B cell (primary cell): ENCODE data around the gene EMP1.

Experiments used
- EZH2 ChIP-seq: IDR thresholded peaks from 2 replicates; pipeline ENCODE4 v1.6.1; 2012; ENCODE audit warnings: borderline replicate concordance, low read depth, mild to moderate bottlenecking, moderate library complexity, low read length; ENCODE audit not compliant: insufficient read depth, poor library complexity, severe bottlenecking
- TF ChIP-seq, protein P1 (sequence below): fragments of 200-600 bp; IDR thresholded peaks from one replicate; pipeline ENCODE4 v1.8.0; 2022; ENCODE audit warnings: antibody characterized with exemption, mild to moderate bottlenecking

DNA sequence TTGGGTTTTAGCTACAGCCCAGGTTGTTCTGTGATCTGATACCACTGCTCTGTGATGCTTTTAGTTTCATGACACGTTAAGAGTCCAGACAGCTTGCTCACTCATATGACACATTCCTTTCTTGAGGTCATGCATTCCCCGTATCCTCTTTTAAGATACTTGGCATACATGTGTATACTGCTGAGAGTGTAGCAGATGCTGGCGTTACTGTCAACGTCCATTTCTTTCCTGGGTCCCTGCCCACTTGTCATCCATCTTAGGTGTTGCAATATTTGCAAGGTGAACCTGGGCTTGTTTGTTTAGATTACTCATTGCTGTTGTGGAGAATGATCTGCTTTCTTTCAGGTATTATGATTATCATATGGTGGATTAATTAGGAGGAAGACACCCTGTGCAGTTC is 9.1 kb upstream of the EMP1 start:
- no peak for TF ChIP-seq EZH2
- TF ChIP-seq, protein P1, sequence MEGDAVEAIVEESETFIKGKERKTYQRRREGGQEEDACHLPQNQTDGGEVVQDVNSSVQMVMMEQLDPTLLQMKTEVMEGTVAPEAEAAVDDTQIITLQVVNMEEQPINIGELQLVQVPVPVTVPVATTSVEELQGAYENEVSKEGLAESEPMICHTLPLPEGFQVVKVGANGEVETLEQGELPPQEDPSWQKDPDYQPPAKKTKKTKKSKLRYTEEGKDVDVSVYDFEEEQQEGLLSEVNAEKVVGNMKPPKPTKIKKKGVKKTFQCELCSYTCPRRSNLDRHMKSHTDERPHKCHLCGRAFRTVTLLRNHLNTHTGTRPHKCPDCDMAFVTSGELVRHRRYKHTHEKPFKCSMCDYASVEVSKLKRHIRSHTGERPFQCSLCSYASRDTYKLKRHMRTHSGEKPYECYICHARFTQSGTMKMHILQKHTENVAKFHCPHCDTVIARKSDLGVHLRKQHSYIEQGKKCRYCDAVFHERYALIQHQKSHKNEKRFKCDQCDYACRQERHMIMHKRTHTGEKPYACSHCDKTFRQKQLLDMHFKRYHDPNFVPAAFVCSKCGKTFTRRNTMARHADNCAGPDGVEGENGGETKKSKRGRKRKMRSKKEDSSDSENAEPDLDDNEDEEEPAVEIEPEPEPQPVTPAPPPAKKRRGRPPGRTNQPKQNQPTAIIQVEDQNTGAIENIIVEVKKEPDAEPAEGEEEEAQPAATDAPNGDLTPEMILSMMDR, result no peak
